WTC11 (cell line): ENCODE results near the gene SUCLA2. TPM values are rescaled to one million over a fixed set of nuclear protein-coding genes. Genes with fewer than 3 reads are reported as not detected.

ENCODE experiments used
- ATAC-seq: fragments of 200-7000 bp; cut with Tn5 transposase; 2 replicates; pipeline ENCODE4 v1.10.0; 2021; ENCODE audit warnings: mild to moderate bottlenecking, moderate library complexity
- CTCF ChIA-PET: fragments of 300-600 bp; sonication (Branson Sonifier 250); formaldehyde crosslinking; loops from one replicate; lab custom pipeline; 2021; ENCODE audit warnings: antibody characterized with exemption; lab: Charles Lee
- POLR2A ChIA-PET: fragments of 350-600 bp; sonication (Branson Sonifier 250); formaldehyde crosslinking; loops from one replicate; lab custom pipeline; 2021; ENCODE audit warnings: antibody characterized with exemption; lab: Charles Lee
- DNase-seq: peaks from one replicate; pipeline ENCODE4 v3.0.0; 2021; ENCODE audit warnings: low spot score
- H3K27ac Mint-ChIP-seq: 2 replicates; pipeline ENCODE4 v1.8.0; 2021; ENCODE audit warnings: mixed read lengths
- H3K27me3 Mint-ChIP-seq: 2 replicates; pipeline ENCODE4 v1.8.0; 2021; ENCODE audit warnings: low read depth, mild to moderate bottlenecking, moderate library complexity, mixed read lengths
- H3K36me3 Mint-ChIP-seq: 2 replicates; pipeline ENCODE4 v1.8.0; 2021; ENCODE audit warnings: mixed read lengths
- H3K4me1 Mint-ChIP-seq: 2 replicates; pipeline ENCODE4 v1.8.0; 2022; ENCODE audit warnings: mixed read lengths
- H3K4me3 Mint-ChIP-seq: 2 replicates; pipeline ENCODE4 v1.8.0; 2021; ENCODE audit warnings: mild to moderate bottlenecking, moderate library complexity, mixed read lengths
- H3K9me3 Mint-ChIP-seq: 2 replicates; pipeline ENCODE4 v1.8.0; 2021; ENCODE audit warnings: mixed read lengths
- CREM ChIP-seq: sonication (generic); formaldehyde crosslinking; IDR thresholded peaks from 2 replicates; pipeline ENCODE4 v1.8.1; 2022; ENCODE audit warnings: mild to moderate bottlenecking, missing genetic modification reagents, moderate library complexity
- CTCF ChIP-seq: fragments of 200-600 bp; IDR thresholded peaks from 2 replicates; pipeline ENCODE4 v1.8.0; 2022; ENCODE audit warnings: antibody characterized with exemption
- ERG ChIP-seq: fragments of 250-450 bp; sonication (Bioruptor Pico); IDR thresholded peaks from 2 replicates; pipeline ENCODE4 v1.8.0; 2021; ENCODE audit warnings: mild to moderate bottlenecking
- ESRRA ChIP-seq: sonication (generic); formaldehyde crosslinking; IDR thresholded peaks from 2 replicates; pipeline ENCODE4 v1.8.1; 2022; ENCODE audit warnings: mild to moderate bottlenecking, missing genetic modification reagents, borderline replicate concordance
- FOXJ3 ChIP-seq: sonication (generic); formaldehyde crosslinking; IDR thresholded peaks from 2 replicates; pipeline ENCODE4 v1.9.0; 2021; ENCODE audit warnings: missing genetic modification reagents, mild to moderate bottlenecking, borderline replicate concordance
- IRF2 ChIP-seq: sonication (generic); formaldehyde crosslinking; IDR thresholded peaks from 2 replicates; pipeline ENCODE4 v1.8.0; 2022; ENCODE audit warnings: low read depth, missing genetic modification reagents, borderline replicate concordance
- JAZF1 ChIP-seq: fragments of 250-450 bp; sonication (Bioruptor Pico); IDR thresholded peaks from 2 replicates; pipeline ENCODE4 v1.9.0; 2021; ENCODE audit warnings: moderate library complexity, mild to moderate bottlenecking, inconsistent platforms
- KAT7 ChIP-seq: sonication (generic); formaldehyde crosslinking; IDR thresholded peaks from 2 replicates; pipeline ENCODE4 v1.8.1; 2023; ENCODE audit warnings: missing genetic modification reagents, mild to moderate bottlenecking, borderline replicate concordance
- MAX ChIP-seq: sonication (generic); formaldehyde crosslinking; IDR thresholded peaks from 2 replicates; pipeline ENCODE4 v1.8.0; 2022; ENCODE audit warnings: mild to moderate bottlenecking, missing genetic modification reagents
- MXD4 ChIP-seq: fragments of 250-450 bp; sonication (Bioruptor Pico); IDR thresholded peaks from 2 replicates; pipeline ENCODE4 v1.8.0; 2021; ENCODE audit warnings: mild to moderate bottlenecking, moderate library complexity, borderline replicate concordance
- NFATC4 ChIP-seq: fragments of 250-450 bp; sonication (Bioruptor Pico); IDR thresholded peaks from 2 replicates; pipeline ENCODE4 v1.9.0; 2021; ENCODE audit warnings: mild to moderate bottlenecking
- NR1H2 ChIP-seq: sonication (generic); formaldehyde crosslinking; IDR thresholded peaks from 2 replicates; pipeline ENCODE4 v1.9.0; 2021; ENCODE audit warnings: mild to moderate bottlenecking, moderate library complexity, missing genetic modification reagents
- NR3C1 ChIP-seq: sonication (generic); formaldehyde crosslinking; conservative IDR thresholded peaks from 2 replicates; pipeline ENCODE4 v1.8.1; 2023; ENCODE audit warnings: low read depth, mild to moderate bottlenecking, missing genetic modification reagents
- OVOL2 ChIP-seq: fragments of 250-450 bp; sonication (Bioruptor Pico); IDR thresholded peaks from 2 replicates; pipeline ENCODE4 v1.9.0; 2021; ENCODE audit warnings: mild to moderate bottlenecking, borderline replicate concordance
- PRRX2 ChIP-seq: fragments of 250-450 bp; sonication (Bioruptor Pico); IDR thresholded peaks from 2 replicates; pipeline ENCODE4 v1.8.0; 2021; ENCODE audit warnings: mild to moderate bottlenecking
- SMAD3 ChIP-seq: sonication (generic); formaldehyde crosslinking; IDR thresholded peaks from 2 replicates; pipeline ENCODE4 v1.8.0; 2022; ENCODE audit warnings: missing genetic modification reagents, mild to moderate bottlenecking, borderline replicate concordance
- SP1 ChIP-seq: sonication (generic); formaldehyde crosslinking; conservative IDR thresholded peaks from 2 replicates; pipeline ENCODE4 v1.8.1; 2022; ENCODE audit warnings: missing genetic modification reagents
- TEAD4 ChIP-seq: sonication (generic); formaldehyde crosslinking; IDR thresholded peaks from 2 replicates; pipeline ENCODE4 v1.8.0; 2022; ENCODE audit warnings: mild to moderate bottlenecking, missing genetic modification reagents
- TP53 ChIP-seq: sonication (generic); formaldehyde crosslinking; IDR thresholded peaks from 2 replicates; pipeline ENCODE4 v1.8.1; 2023; ENCODE audit warnings: mild to moderate bottlenecking, missing genetic modification reagents
- ZBTB21 ChIP-seq: sonication (generic); formaldehyde crosslinking; IDR thresholded peaks from 2 replicates; pipeline ENCODE4 v1.8.1; 2023; ENCODE audit warnings: mild to moderate bottlenecking, missing genetic modification reagents, borderline replicate concordance
- ZMAT4 ChIP-seq: fragments of 250-450 bp; sonication (Bioruptor Pico); IDR thresholded peaks from 2 replicates; pipeline ENCODE4 v1.9.0; 2021; ENCODE audit warnings: mild to moderate bottlenecking
- ZNF232 ChIP-seq: sonication (generic); formaldehyde crosslinking; IDR thresholded peaks from 2 replicates; pipeline ENCODE4 v1.8.0; 2022; ENCODE audit warnings: mild to moderate bottlenecking, missing genetic modification reagents
- ZSCAN18 ChIP-seq: fragments of 250-450 bp; sonication (Bioruptor Pico); IDR thresholded peaks from 2 replicates; pipeline ENCODE4 v2.1.2; 2022; ENCODE audit warnings: mild to moderate bottlenecking, moderate library complexity
- total RNA-seq: library from RNA; stranded (reverse); gene quantifications from 3 replicates; pipeline ENCODE4 v1.2.3, GENCODE V29; 2021
- TF ChIP-seq, protein P1 (sequence below): sonication (generic); formaldehyde crosslinking; IDR thresholded peaks from 2 replicates; pipeline ENCODE4 v1.8.0; 2023; ENCODE audit warnings: mild to moderate bottlenecking, missing genetic modification reagents

SUCLA2 gene
- total RNA-seq, 1 experiment from 2014 or later: 66.8 TPM

GRCh38 chr13:47904891-47905290 is 96.2 kb downstream of the SUCLA2 start:
- POLR2A ChIA-PET: interaction anchor here (0.6 kb wide), 1 partner anchor 114 kb away, joined by 7 read pairs; no protein-coding TSS in a partner anchor
- CTCF ChIA-PET: no interaction called here
- no peak for DNase-seq
- ATAC-seq: no peak
- TF ChIP-seq, protein P1, sequence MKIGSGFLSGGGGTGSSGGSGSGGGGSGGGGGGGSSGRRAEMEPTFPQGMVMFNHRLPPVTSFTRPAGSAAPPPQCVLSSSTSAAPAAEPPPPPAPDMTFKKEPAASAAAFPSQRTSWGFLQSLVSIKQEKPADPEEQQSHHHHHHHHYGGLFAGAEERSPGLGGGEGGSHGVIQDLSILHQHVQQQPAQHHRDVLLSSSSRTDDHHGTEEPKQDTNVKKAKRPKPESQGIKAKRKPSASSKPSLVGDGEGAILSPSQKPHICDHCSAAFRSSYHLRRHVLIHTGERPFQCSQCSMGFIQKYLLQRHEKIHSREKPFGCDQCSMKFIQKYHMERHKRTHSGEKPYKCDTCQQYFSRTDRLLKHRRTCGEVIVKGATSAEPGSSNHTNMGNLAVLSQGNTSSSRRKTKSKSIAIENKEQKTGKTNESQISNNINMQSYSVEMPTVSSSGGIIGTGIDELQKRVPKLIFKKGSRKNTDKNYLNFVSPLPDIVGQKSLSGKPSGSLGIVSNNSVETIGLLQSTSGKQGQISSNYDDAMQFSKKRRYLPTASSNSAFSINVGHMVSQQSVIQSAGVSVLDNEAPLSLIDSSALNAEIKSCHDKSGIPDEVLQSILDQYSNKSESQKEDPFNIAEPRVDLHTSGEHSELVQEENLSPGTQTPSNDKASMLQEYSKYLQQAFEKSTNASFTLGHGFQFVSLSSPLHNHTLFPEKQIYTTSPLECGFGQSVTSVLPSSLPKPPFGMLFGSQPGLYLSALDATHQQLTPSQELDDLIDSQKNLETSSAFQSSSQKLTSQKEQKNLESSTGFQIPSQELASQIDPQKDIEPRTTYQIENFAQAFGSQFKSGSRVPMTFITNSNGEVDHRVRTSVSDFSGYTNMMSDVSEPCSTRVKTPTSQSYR: no peak
- TF ChIP-seq SP1 (no peak), SMAD3 (no peak), ZBTB21 (CRISPR knock-in tag) (no peak), JAZF1 (CRISPR knock-in tag) (no peak), MAX (CRISPR knock-in tag) (no peak), MXD4 (CRISPR knock-in tag) (no peak), ZSCAN18 (CRISPR knock-in tag) (no peak), NR1H2 (CRISPR knock-in tag) (no peak), ESRRA (CRISPR knock-in tag) (no peak)
- TF ChIP-seq, all 79 proteins: peak for 0
- H3K4me1 Mint-ChIP-seq: peaks cover 8% of the 10 kb centered on the region
- no peak overlapping the region for H3K27ac Mint-ChIP-seq
- peaks cover 18% of the 10 kb centered on the region for H3K9me3 Mint-ChIP-seq
- no peaks in the 10 kb centered on the region for H3K27me3 Mint-ChIP-seq
- H3K4me3 Mint-ChIP-seq: no peak overlapping the region
- H3K36me3 Mint-ChIP-seq: peaks cover 18% of the 10 kb centered on the region

DNA sequence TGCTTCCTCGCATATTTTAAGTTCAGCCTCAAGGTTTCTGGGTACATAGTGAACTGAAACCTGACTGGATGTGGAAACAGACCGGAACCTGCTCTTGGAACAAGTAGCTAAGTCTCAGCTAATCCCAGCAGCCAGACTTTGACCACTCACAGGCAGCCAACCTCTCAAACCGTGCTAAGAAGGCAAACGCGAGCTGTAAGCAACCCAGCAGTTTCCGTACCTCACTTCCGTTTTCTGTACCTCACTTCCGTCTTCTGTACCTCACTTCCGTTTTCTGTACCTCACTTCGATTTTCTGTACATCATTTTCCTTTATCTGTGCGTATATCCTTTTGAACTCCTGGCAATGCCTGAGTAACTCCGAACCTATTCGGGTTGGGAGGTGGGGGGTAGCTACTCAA is 96.8 kb downstream of the SUCLA2 start:
- no peaks in the 10 kb centered on the region for H3K27me3 Mint-ChIP-seq
- peaks cover 8% of the 10 kb centered on the region for H3K4me1 Mint-ChIP-seq
- DNase-seq (no peak), ATAC-seq (no peak)
- CTCF ChIA-PET: no interaction called here
- H3K4me3 Mint-ChIP-seq: no peak overlapping the region
- H3K27ac Mint-ChIP-seq: no peak overlapping the region
- peaks cover 24% of the 10 kb centered on the region for H3K9me3 Mint-ChIP-seq
- H3K36me3 Mint-ChIP-seq: peaks cover 21% of the 10 kb centered on the region
- POLR2A ChIA-PET: no interaction called here
- TF ChIP-seq TP53 (CRISPR knock-in tag) (no peak), KAT7 (CRISPR knock-in tag) (no peak), NR3C1 (CRISPR knock-in tag) (no peak), NFATC4 (CRISPR knock-in tag) (no peak), IRF2 (CRISPR knock-in tag) (no peak), MXD4 (CRISPR knock-in tag) (no peak), CREM (CRISPR knock-in tag) (no peak), ZNF232 (CRISPR knock-in tag) (no peak), CTCF (no peak), ERG (no peak), ZBTB21 (CRISPR knock-in tag) (no peak), ZMAT4 (CRISPR knock-in tag) (no peak), MAX (CRISPR knock-in tag) (no peak), TEAD4 (CRISPR knock-in tag) (no peak), PRRX2 (CRISPR knock-in tag) (no peak), FOXJ3 (CRISPR knock-in tag) (no peak), OVOL2 (CRISPR knock-in tag) (no peak)
